CD4-positive, alpha-beta memory T cell (primary cell): ENCODE results near the gene CCDC158. TPM values are rescaled to one million over a fixed set of nuclear protein-coding genes. Genes with fewer than 3 reads are reported as not detected.
A peak's percentile ranks its signal among the peaks of the same experiment; 100 is the strongest.

Experiments used
- CTCF ChIA-PET: fragments of 350-600 bp; sonication (Branson Sonifier 250); formaldehyde crosslinking; loops from one replicate; lab custom pipeline; 2021; ENCODE audit warnings: inconsistent platforms; ENCODE audit not compliant: partially characterized antibody; lab: Charles Lee
- POLR2A ChIA-PET: fragments of 350-600 bp; sonication (Branson Sonifier 250); formaldehyde crosslinking; loops from one replicate; lab custom pipeline; 2021; ENCODE audit not compliant: partially characterized antibody; lab: Charles Lee
- DNase-seq, 5 donors: peaks; one replicate each; pipeline versions ENCODE4 v3.0.0 to v3.0.0-alpha.2; 2020 to 2022; ENCODE audit warnings: mixed read lengths in 1 of 5
- H3K27ac ChIP-seq: one replicate; pipeline ENCODE4 v1.7.0; 2013; ENCODE audit warnings: low read depth, low read length
- H3K27me3 ChIP-seq: 2 replicates; pipeline ENCODE4 v1.7.0; 2013; ENCODE audit warnings: mild to moderate bottlenecking, low read length, moderate library complexity; ENCODE audit not compliant: insufficient read depth
- H3K36me3 ChIP-seq: 2 replicates; pipeline ENCODE4 v1.7.0; 2013; ENCODE audit warnings: mild to moderate bottlenecking, low read length, moderate library complexity; ENCODE audit not compliant: insufficient read depth
- H3K4me1 ChIP-seq: 2 replicates; pipeline ENCODE4 v1.7.0; 2013; ENCODE audit warnings: mild to moderate bottlenecking, low read length, moderate library complexity; ENCODE audit not compliant: insufficient read depth
- H3K4me3 ChIP-seq, 2 donors: one replicate each; pipeline ENCODE4 v1.7.0; 2013; ENCODE audit warnings: low read length in 2 of 2, mild to moderate bottlenecking in 1 of 2
- H3K9me3 ChIP-seq, 2 donors: one replicate each; pipeline ENCODE4 v1.7.0; 2013; ENCODE audit warnings: low read length in 2 of 2, control low read depth in 1 of 2; ENCODE audit not compliant: control insufficient read depth in 1 of 2
- H3K27ac Mint-ChIP-seq, 7 donors: one replicate each; pipeline ENCODE4 v1.8.0; 2020 to 2021; ENCODE audit warnings: mixed read lengths in 7 of 7, mild to moderate bottlenecking in 6 of 7, inconsistent platforms in 3 of 7, moderate library complexity in 3 of 7
- H3K27me3 Mint-ChIP-seq, 2 donors: one replicate each; pipeline ENCODE4 v1.8.0; 2020 to 2021; ENCODE audit warnings: mixed read lengths in 2 of 2
- H3K36me3 Mint-ChIP-seq, 2 donors: one replicate each; pipeline ENCODE4 v1.8.0; 2020 to 2021; ENCODE audit warnings: mixed read lengths in 2 of 2, inconsistent platforms in 1 of 2, mild to moderate bottlenecking in 1 of 2
- H3K4me1 Mint-ChIP-seq, 4 donors: one replicate each; pipeline ENCODE4 v1.8.0; 2020 to 2021; ENCODE audit warnings: mixed read lengths in 4 of 4, mild to moderate bottlenecking in 1 of 4
- H3K4me3 Mint-ChIP-seq, 8 donors: one replicate each; pipeline ENCODE4 v1.8.0; 2020 to 2021; ENCODE audit warnings: mixed read lengths in 8 of 8, mild to moderate bottlenecking in 7 of 8, moderate library complexity in 6 of 8, inconsistent platforms in 3 of 8
- H3K9me3 Mint-ChIP-seq, 8 donors: one replicate each; pipeline ENCODE4 v1.8.0; 2020 to 2021; ENCODE audit warnings: mixed read lengths in 8 of 8, mild to moderate bottlenecking in 5 of 8, inconsistent platforms in 3 of 8, moderate library complexity in 1 of 8
- intact Hi-C: fragments of 100-400 bp; cut with micrococcal nuclease; formaldehyde crosslinking; loops from one replicate; pipeline ENCODE4 v1.15.1; 2023
- polyA plus RNA-seq, 2 donors: library from polyadenylated mRNA; unstranded; fragments of 300-500 nt; fragmentation: Illumina TruSeq; gene quantifications; one replicate each; pipeline ENCODE4 v1.2.3, GENCODE V29; 2021
- total RNA-seq, 2 experiments: library from RNA; stranded (reverse); gene quantifications; one replicate each; pipeline ENCODE4 v1.2.3, GENCODE V29; 2021

Gene CCDC158
- total and polyA plus RNA-seq, 4 experiments from 2014 or later, result not detected

DNA sequence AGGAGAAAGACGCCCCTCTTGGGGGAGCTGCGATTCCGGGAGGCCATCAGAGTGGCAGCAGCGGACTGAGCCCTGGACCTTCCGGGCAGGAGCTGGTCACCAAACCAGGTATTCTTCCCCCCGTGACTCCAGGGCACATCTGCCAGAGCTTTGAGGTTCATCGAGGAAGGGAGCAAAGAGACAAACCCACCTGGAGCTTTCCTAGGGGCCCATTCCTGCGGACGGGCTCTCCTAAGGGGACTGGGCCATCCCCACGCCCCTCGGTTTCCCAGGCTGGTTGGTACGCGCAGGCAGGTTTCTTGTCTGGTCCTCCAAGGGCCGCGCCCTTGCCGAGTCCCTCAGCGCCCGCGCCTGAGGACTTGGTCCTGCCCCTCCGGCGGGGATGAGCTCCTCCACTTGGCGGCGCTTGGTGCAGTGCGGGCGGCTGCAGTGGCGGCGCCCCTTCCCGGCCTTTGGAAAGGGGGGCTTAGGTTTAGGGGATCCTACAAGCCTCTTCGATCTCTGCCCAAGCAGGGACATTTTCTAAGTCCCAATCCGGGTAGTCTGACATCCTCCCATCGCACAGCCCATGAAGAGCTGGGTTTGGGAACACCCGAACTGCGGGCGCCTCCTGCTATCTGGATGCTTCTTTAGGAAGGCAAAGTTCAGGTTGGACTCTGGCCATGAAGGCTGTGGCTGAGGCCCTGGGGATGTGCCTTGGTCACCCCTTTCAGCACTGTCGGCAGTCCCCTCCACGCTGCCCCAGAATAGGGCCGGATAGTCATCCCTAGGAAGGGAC is 113.9 kb downstream of the CCDC158 start:
- H3K27ac ChIP-seq, result peak overlapping the region; percentile 34
- H3K9me3 Mint-ChIP-seq, result no peaks in the 10 kb centered on the region
- peak overlapping the region; percentile 81 to 93 (median 86) for H3K4me3 Mint-ChIP-seq
- CTCF ChIA-PET, result interaction anchor here (0.8 to 5.7 kb wide), 9 partner anchors 8 to 127 kb away, joined by 3 to 66 read pairs (median 4); partner anchors contain the start of gene FAM47E
- intact Hi-C loops, result loop anchor here (5.0 to 10.0 kb wide), 3 partner anchors 68 to 850 kb away; partner anchors contain the start of genes CCNG2 and SCARB2
- peak overlapping the region; percentile 30 to 68 for H3K4me3 ChIP-seq
- H3K27ac Mint-ChIP-seq, result peak overlapping the region in 6 of 7 donors; percentile 5 to 59 (median 40)
- H3K36me3 Mint-ChIP-seq, result peaks cover 0 to 9% of the 10 kb centered on the region in 2 donors
- DNase-seq, result peak; percentile 8 to 36 (median 14)
- H3K4me1 Mint-ChIP-seq, result peaks cover 24 to 45% (median 36%) of the 10 kb centered on the region in 4 donors
- H3K36me3 ChIP-seq, result no peaks in the 10 kb centered on the region
- H3K27me3 Mint-ChIP-seq, result no peaks in the 10 kb centered on the region
- no peaks in the 10 kb centered on the region for H3K27me3 ChIP-seq
- POLR2A ChIA-PET, result interaction anchor here (1.0 to 3.5 kb wide), 4 partner anchors 48 to 768 kb away, joined by 5 to 24 read pairs (median 8); partner anchors contain the start of genes FAM47E and SCARB2
- H3K4me1 ChIP-seq, result peaks cover 35% of the 10 kb centered on the region
- no peaks in the 10 kb centered on the region for H3K9me3 ChIP-seq

GRCh38 chr4:76305971-76306881 is 114.7 kb downstream of the CCDC158 start, which contains the start of gene STBD1:
Gene STBD1, plus strand, starts transcription at chr4:76306733. Its CDS starts 37 bp downstream, at chr4:76306770.
- intact Hi-C loops, result loop anchor here (2.0 to 10.0 kb wide), 4 partner anchors 55 to 851 kb away; partner anchors contain the start of genes CCNG2, FAM47E and SCARB2
- peaks cover 29 to 54% (median 41%) of the 10 kb centered on the region in 4 donors for H3K4me1 Mint-ChIP-seq
- H3K36me3 Mint-ChIP-seq, result peaks cover 0 to 9% of the 10 kb centered on the region in 2 donors
- Histone ChIP-seq H3K36me3 (no peaks in the 10 kb centered on the region), H3K9me3 (no peaks in the 10 kb centered on the region), H3K4me3 (peak within 1 kb of the TSS; percentile 30 to 68), H3K4me1 (peaks cover 39% of the 10 kb centered on the region), H3K27ac (peak within 1 kb of the TSS; percentile 34), H3K27me3 (no peaks in the 10 kb centered on the region)
- H3K27me3 Mint-ChIP-seq, result no peaks in the 10 kb centered on the region
- peak; percentile 24 to 43 (median 32) for DNase-seq
- H3K9me3 Mint-ChIP-seq, result no peaks in the 10 kb centered on the region
- CTCF ChIA-PET, result interaction anchor here (0.7 to 5.7 kb wide), 16 partner anchors 9 to 126 kb away, joined by 3 to 66 read pairs (median 4); partner anchors contain the start of gene FAM47E
- peak within 1 kb of the TSS; percentile 81 to 93 (median 86) for H3K4me3 Mint-ChIP-seq
- H3K27ac Mint-ChIP-seq, result peak within 1 kb of the TSS; percentile 12 to 83 (median 60)
- POLR2A ChIA-PET, result interaction anchor here (0.8 to 3.5 kb wide), 8 partner anchors 8 to 769 kb away, joined by 3 to 24 read pairs (median 4); partner anchors contain the start of genes FAM47E, NUP54 and SCARB2

DNA sequence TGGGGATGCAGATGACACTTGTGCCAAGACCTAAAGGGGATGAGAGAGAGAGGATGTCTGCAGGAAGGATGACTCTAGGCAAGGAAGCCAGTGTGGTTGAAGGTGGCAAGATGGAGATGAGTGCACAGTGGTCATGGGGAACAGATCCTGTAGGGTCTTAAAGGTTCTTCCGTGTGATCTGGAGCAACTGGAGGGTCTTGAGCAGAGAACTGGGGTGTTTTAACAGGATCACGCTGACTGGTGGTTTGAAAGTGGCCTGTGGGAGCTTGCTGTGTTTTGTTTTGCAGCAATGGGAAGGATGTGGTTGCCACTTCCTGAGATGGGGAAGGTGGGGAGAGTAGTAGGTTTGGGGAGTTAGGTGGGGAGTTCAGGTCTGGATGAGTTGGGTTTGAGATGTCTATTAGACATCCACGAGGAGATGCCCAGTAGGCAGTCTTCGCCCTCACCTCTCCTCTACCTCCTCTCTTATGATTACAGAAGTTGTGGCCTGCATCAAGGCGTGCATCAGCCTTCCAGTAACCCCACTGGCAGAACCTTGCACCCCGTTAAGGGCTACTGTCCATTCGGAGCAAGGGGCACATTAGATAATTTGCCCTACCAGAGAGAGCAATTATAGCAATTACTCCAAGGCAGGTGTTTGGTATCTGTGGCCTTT is 115.8 kb downstream of the CCDC158 start:
- Mint-ChIP-seq H3K9me3 (peaks cover 0 to 4% (median 0%) of the 10 kb centered on the region in 8 donors), H3K27ac (peak overlapping the region; percentile 19 to 83 (median 43)), H3K27me3 (no peaks in the 10 kb centered on the region), H3K36me3 (peaks cover 2 to 11% of the 10 kb centered on the region in 2 donors), H3K4me3 (peak overlapping the region; percentile 81 to 93 (median 86)), H3K4me1 (peaks cover 29 to 64% (median 46%) of the 10 kb centered on the region in 4 donors)
- POLR2A ChIA-PET, result interaction anchor here (1.0 to 3.5 kb wide), 6 partner anchors 9 to 770 kb away, joined by 4 to 24 read pairs (median 4); partner anchors contain the start of genes NUP54 and SCARB2
- H3K27ac ChIP-seq, result peak overlapping the region; percentile 6
- peak; percentile 3 to 27 (median 16) for DNase-seq
- intact Hi-C loops, result loop anchor here (2.0 to 10.0 kb wide), 4 partner anchors 54 to 852 kb away; partner anchors contain the start of genes CCNG2, FAM47E and SCARB2
- peaks cover 39% of the 10 kb centered on the region for H3K4me1 ChIP-seq
- no peaks in the 10 kb centered on the region for H3K36me3 ChIP-seq
- CTCF ChIA-PET, result interaction anchor here (1.0 to 5.7 kb wide), 10 partner anchors 19 to 125 kb away, joined by 3 to 66 read pairs (median 5); no protein-coding TSS in a partner anchor
- H3K4me3 ChIP-seq, result peak overlapping the region; percentile 30 to 68
- H3K9me3 ChIP-seq, result no peaks in the 10 kb centered on the region
- no peaks in the 10 kb centered on the region for H3K27me3 ChIP-seq

- Mint-ChIP-seq H3K4me1 (peaks cover 27 to 59% (median 43%) of the 10 kb centered on the region in 4 donors), H3K9me3 (peaks cover 0 to 12% (median 8%) of the 10 kb centered on the region in 8 donors), H3K27me3 (no peaks in the 10 kb centered on the region), H3K36me3 (peaks cover 8 to 11% of the 10 kb centered on the region in 2 donors), H3K27ac (peak overlapping the region in 1 of 7 donors; percentile 33), H3K4me3 (peak overlapping the region in 1 of 8 donors; percentile 35)
- Histone ChIP-seq H3K36me3 (no peaks in the 10 kb centered on the region), H3K27ac (no peak overlapping the region), H3K4me3 (no peak overlapping the region), H3K27me3 (no peaks in the 10 kb centered on the region), H3K4me1 (peaks cover 39% of the 10 kb centered on the region), H3K9me3 (no peaks in the 10 kb centered on the region)
- POLR2A ChIA-PET, result no interaction called here
- CTCF ChIA-PET, result interaction anchor here (2.0 to 3.3 kb wide), 2 partner anchors 75 to 123 kb away, joined by 6 to 18 read pairs; no protein-coding TSS in a partner anchor
- DNase-seq, result no peak
- intact Hi-C loops, result loop anchor here (10.0 kb wide), 1 partner anchor 72 kb away; no protein-coding TSS in a partner anchor
Measured at GRCh38 chr4:76302826-76303438, 118.0 kb downstream of the CCDC158 start.

- no peak for DNase-seq
- Mint-ChIP-seq H3K27me3 (no peaks in the 10 kb centered on the region), H3K36me3 (peaks cover 9 to 17% of the 10 kb centered on the region in 2 donors), H3K9me3 (peaks cover 0 to 23% (median 18%) of the 10 kb centered on the region in 8 donors), H3K27ac (peak overlapping the region in 1 of 7 donors; percentile 24), H3K4me1 (peaks cover 27 to 55% (median 40%) of the 10 kb centered on the region in 4 donors), H3K4me3 (no peak overlapping the region)
- ChIA-PET CTCF (interaction anchor here (2.0 to 3.3 kb wide), 2 partner anchors 76 to 122 kb away, joined by 6 to 18 read pairs; no protein-coding TSS in a partner anchor), POLR2A (no interaction called here)
- Histone ChIP-seq H3K27ac (no peak overlapping the region), H3K9me3 (no peaks in the 10 kb centered on the region), H3K4me1 (peaks cover 28% of the 10 kb centered on the region), H3K36me3 (no peaks in the 10 kb centered on the region), H3K27me3 (no peaks in the 10 kb centered on the region), H3K4me3 (no peak overlapping the region)
- intact Hi-C loops, result loop anchor here (10.0 kb wide), 1 partner anchor 73 kb away; no protein-coding TSS in a partner anchor
Measured at GRCh38 chr4:76301775-76302162, 119.2 kb downstream of the CCDC158 start.
